ENCODE data around the gene C1orf21. TPM values are rescaled to one million over a fixed set of nuclear protein-coding genes. Genes with fewer than 3 reads are reported as not detected.
A peak's percentile ranks its signal among the peaks of the same experiment; 100 is the strongest.

Gene C1orf21
- polyA plus RNA-seq, 1 donor (not counting 4 experiments of a cell fraction or from before 2014, with no cell fraction given), result 44.3 TPM

- Histone ChIP-seq H2AFZ (ENCODE audit: control insufficient read depth, low read length) (no peak overlapping the region), H3K4me3 (ENCODE audit: control insufficient read depth in 2 of 3, extremely low read depth in 1 of 3, insufficient read depth in 2 of 3, low read depth in 1 of 3, low read length in 3 of 3) (no peak overlapping the region), H3K36me3 (ENCODE audit: control insufficient read depth in 2 of 2, extremely low read depth in 1 of 2, insufficient read depth in 2 of 2, low read length in 2 of 2) (no peaks in the 10 kb centered on the region), H3K9ac (ENCODE audit: control insufficient read depth, extremely low read depth, insufficient read depth, low read length) (no peak overlapping the region), H3K79me2 (ENCODE audit: control insufficient read depth, insufficient read depth, low read length) (peaks cover 12% of the 10 kb centered on the region), H3K4me2 (ENCODE audit: control insufficient read depth, extremely low read depth, insufficient read depth, low read depth, low read length) (no peak overlapping the region), H3K9me3 (ENCODE audit: control insufficient read depth, low read depth, low read length) (no peaks in the 10 kb centered on the region), H3K9me1 (ENCODE audit: control insufficient read depth, extremely low read depth, insufficient read depth, low read length) (no peaks in the 10 kb centered on the region), H4K20me1 (ENCODE audit: control insufficient read depth, extremely low read depth, insufficient read depth, low read length) (no peaks in the 10 kb centered on the region), H3K27me3 (ENCODE audit: control insufficient read depth, extremely low read depth, insufficient read depth, low read length) (no peaks in the 10 kb centered on the region), H3K4me1 (ENCODE audit: control insufficient read depth, extremely low read depth, insufficient read depth, low read length) (peaks cover 11% of the 10 kb centered on the region), H3K27ac (ENCODE audit: control insufficient read depth, insufficient read depth, low read length) (no peak overlapping the region)
- DNase-seq (ENCODE audit: low read depth, low spot score) (no peak), FAIRE-seq (no peak)
- TF ChIP-seq CTCF (optimal IDR thresholded peaks at IDR 0.05 in 1 of 3, IDR thresholded peaks at IDR 0.05 in 1 of 3, conservative IDR thresholded peaks at IDR 0.05 in 1 of 3; ENCODE audit: extremely low read depth in 1 of 3, insufficient read depth in 2 of 3, low read length in 3 of 3) (no peak), EZH2 (IDR thresholded peaks at IDR 0.05; ENCODE audit: low read length) (no peak)
- dilution Hi-C loops (cut with MboI; ENCODE audit: extremely low pct_ligation_motif_present, low sequenced_read_pairs), result no loop called here
Observed at GRCh38 chr1:184383772-184384323, 3.0 kb upstream of the C1orf21 start.

GRCh38 chr1:184385865-184386311, 941 bp upstream of the C1orf21 start:
- TF ChIP-seq CTCF (optimal IDR thresholded peaks at IDR 0.05 in 1 of 3, IDR thresholded peaks at IDR 0.05 in 1 of 3, conservative IDR thresholded peaks at IDR 0.05 in 1 of 3; ENCODE audit: extremely low read depth in 1 of 3, insufficient read depth in 2 of 3, low read length in 3 of 3) (no peak), EZH2 (IDR thresholded peaks at IDR 0.05; ENCODE audit: low read length) (no peak)
- Histone ChIP-seq H3K9me3 (ENCODE audit: control insufficient read depth, low read depth, low read length) (no peaks in the 10 kb centered on the region), H3K27ac (ENCODE audit: control insufficient read depth, insufficient read depth, low read length) (peak overlapping the region; percentile 51), H3K36me3 (ENCODE audit: control insufficient read depth in 2 of 2, extremely low read depth in 1 of 2, insufficient read depth in 2 of 2, low read length in 2 of 2) (no peaks in the 10 kb centered on the region), H3K4me2 (ENCODE audit: control insufficient read depth, extremely low read depth, insufficient read depth, low read depth, low read length) (peak overlapping the region; percentile 93), H3K4me3 (ENCODE audit: control insufficient read depth in 2 of 3, extremely low read depth in 1 of 3, insufficient read depth in 2 of 3, low read depth in 1 of 3, low read length in 3 of 3) (peak overlapping the region; percentile 70 to 96 (median 73)), H2AFZ (ENCODE audit: control insufficient read depth, low read length) (peak overlapping the region; percentile 89), H3K9ac (ENCODE audit: control insufficient read depth, extremely low read depth, insufficient read depth, low read length) (peak overlapping the region; percentile 85), H3K9me1 (ENCODE audit: control insufficient read depth, extremely low read depth, insufficient read depth, low read length) (no peaks in the 10 kb centered on the region), H3K79me2 (ENCODE audit: control insufficient read depth, insufficient read depth, low read length) (peaks cover 32% of the 10 kb centered on the region), H3K27me3 (ENCODE audit: control insufficient read depth, extremely low read depth, insufficient read depth, low read length) (no peaks in the 10 kb centered on the region), H3K4me1 (ENCODE audit: control insufficient read depth, extremely low read depth, insufficient read depth, low read length) (peaks cover 31% of the 10 kb centered on the region), H4K20me1 (ENCODE audit: control insufficient read depth, extremely low read depth, insufficient read depth, low read length) (no peaks in the 10 kb centered on the region)
- dilution Hi-C loops (cut with MboI; ENCODE audit: extremely low pct_ligation_motif_present, low sequenced_read_pairs), result no loop called here
- DNase-seq (ENCODE audit: low read depth, low spot score), result no peak
- peak; percentile 32 for FAIRE-seq
